ENCODE measurements around the gene ISOC2.

The ISOC2 gene

DNA sequence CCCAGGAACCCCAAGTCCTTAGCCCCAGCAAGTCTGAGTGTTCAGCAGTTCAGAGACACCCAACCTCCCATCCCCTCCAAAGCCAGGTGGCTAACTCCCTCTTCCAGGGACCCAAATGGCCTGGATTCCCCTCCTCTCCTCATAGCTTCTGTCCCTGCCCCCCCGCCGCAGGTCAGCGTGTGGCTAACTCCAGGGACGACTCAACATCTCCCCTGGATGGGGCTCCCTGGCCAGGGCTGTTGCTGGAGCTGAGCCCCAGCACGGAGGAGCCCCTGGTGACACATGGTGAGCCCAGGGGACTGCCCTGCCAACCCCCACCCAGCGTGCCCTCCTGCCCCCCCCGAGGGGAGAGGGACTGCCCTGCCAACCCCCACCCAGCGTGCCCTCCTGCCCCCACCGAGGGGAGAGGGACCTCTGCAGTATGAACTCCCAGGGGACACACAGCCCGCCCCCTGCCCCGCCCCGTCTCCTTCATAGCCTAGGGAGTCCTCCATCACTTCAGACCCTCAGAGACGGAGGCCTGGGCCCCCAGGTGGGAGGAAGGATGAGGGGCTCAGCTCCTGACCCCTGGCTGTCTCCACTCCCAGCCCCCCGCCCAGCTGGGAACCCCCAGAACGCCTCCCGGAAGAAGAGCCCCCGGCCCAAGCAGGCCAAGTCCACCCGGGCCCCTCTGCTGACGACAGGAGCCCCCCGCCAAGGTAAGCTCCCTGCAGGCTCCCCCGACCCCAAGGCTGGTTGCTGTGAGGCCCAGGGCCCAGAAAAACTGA is 28.5 kb upstream of the ISOC2 start:
- no peak for DNase-seq

- no peak for DNase-seq
These were observed 27.7 kb upstream of the ISOC2 start for GRCh38 chr19:55488986-55489710.

DNA sequence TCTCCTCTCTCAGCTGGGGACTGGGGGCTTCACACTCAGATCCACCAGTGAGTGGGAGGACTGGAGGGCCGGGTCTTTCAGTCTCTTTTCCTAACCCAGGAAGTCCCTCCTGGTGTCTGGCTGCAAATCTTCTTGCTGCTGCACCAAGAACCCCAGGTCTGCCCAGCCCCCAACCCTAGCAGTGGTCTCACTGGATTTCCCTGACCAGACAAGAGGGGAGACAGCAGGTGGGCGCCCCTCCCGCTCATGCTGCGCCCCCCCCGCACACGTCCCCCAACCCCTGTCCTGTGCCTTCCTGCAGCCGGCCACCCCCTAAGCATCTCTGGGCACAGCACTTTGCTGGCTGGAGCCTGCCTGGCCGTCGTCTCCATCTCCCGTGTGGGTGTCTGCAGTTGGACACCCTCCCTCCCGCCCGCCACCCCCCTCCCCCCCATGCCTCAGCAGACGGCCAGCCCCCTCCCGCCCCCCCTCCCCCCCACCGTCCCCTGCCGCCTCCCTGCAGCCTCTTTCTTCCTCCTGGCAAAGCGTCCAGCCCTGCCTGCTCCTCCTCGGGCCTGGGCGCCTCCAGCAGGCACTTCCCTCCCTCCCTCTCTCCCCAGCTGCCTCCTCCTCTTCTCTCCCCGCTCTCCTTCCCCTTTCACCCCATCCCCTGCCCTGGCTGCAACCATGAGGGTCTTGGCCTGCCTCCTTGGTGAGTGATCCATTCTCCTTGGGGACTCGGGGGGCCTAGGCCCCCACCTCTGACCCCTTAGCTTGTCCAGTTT is 26.7 kb upstream of the ISOC2 start, which contains the start of gene SSC5D:
SSC5D (plus strand) TSS at position 513 of the 764 bp plus-strand sequence; CDS start at position 667, 154 bp downstream.
- DNase-seq, result no peak

DNA sequence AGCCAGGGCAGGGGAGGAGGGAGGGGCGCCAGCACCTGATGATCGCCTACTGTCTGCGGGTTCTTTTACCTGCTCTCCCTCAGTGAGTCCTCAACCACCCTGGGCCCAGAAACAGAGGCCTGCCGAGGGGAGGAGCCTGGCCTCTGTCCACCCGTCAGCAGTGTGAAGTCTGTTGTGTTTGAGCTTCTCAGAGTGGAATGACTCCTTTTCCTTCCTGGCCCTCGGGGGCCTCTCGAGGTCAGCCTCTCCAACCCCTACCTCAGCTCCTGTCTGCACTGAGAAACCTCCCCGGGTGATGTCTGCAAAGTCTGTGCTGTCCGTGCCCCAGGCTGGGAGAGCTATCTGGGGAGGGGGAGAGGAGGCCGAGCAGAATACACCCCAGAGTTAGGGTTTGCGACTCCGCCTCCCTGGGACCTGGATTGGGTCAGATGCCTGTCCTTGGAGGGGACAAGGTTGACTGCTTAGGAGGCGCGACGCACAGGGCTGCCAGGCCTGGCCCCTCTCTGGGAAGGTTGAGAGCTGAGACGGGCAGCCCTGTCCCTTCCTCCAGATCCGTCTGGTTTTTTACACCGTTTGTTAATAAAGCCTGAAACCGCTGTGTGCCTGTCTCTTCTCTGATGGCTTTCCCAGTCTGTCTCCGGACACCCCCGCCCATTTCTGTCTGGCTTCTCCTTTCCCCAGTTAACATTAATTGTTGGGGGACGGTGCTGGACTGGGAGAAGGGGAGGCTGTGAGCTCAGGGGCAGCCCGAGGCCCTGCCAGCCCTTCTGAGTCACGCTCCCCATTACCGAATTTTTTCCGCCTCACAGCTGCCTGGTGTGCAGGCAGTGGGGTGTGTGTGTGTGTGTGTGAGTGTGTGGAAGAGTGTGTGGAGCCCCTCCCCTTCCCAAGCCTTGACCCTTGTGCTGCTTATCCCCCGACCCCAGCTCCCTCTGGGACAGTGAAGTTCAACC is 25.8 kb upstream of the ISOC2 start:
- DNase-seq, result no peak

DNA sequence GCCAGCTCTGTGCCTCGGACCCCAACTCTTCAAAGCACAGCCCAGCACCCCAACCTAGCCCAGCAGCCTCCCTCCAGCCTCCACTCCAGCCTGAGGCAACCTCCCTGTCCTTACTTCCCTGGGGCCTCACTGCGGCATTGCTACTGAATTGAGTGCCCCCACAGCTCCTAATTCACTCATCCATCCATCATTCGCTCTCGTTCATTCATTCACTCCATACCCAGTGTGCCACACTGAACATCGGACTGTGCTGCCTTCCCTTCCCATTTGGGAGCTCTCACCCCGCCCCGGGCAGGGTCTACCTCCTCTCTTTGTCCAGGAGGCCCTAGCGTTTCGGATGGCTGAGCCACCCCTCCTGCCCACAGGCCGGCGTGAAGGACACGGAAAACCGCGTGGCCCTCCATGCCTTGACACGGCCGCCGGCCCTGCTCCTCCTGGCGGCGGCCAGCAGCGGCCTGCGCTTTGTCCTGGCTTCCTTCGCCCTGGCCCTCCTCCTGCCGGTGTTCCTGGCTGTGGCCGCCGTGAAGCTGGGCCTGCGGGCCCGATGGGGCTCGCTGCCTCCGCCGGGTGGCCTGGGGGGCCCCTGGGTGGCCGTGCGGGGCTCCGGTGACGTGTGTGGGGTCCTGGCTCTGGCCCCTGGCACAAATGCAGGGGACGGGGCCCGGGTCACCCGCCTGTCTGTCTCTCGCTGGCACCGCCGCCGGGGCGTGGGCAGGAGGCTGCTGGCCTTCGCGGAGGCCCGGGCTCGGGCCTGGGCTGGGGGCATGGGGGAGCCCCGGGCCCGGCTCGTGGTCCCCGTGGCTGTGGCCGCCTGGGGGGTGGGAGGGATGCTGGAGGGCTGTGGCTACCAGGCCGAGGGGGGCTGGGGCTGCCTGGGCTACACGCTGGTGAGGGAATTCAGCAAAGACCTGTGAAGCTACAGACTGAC is 24.9 kb upstream of the ISOC2 start:
- DNase-seq, result no peak

- DNase-seq, result no peak
These were observed 24.1 kb upstream of the ISOC2 start for GRCh38 chr19:55485439-55486011.

- DNase-seq, result no peak
These were observed 23.4 kb upstream of the ISOC2 start, which contains the start of gene NAT14 for GRCh38 chr19:55484593-55485438. Gene NAT14 (plus strand): TSS chr19:55485188. CDS start chr19:55485709, 521 bp downstream.

DNA sequence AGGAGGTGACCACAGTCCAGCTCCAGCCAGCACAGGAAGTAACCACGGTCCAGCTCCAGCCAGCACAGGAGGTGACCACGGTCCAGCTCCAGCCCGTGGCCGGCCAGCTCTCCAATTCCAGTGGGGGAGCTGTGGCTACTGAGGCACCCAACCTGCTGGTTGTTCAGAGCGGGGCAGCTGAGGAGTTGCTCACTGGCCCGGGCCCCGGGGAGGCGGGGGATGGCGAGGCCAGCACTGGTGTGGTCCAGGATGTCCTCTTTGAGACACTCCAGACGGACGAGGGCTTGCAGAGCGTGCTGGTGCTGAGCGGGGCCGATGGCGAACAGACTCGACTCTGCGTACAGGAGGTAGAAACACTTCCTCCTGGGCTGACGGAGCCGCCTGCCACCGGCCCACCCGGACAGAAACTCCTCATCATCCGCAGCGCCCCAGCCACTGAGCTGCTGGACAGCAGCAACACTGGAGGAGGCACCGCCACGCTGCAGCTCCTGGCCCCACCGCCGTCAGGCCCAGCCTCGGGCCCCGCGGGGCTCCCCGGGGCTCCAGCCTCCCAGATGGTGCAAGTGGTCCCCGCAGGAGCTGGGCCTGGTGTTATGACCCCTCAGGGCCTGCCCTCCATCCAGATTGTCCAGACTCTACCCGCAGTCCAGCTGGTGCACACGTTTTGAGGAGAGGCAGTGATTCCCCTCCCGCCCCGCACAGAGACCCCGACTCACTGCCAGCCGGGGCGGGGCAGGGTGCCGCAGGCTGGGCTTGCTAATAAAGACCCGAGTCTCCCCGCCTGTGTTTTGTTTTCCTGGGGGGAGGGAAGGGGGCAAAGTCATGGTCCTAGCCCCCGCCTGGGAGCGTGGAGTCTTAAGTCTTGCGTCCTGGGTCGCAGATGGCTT is 22.5 kb upstream of the ISOC2 start:
- DNase-seq, result no peak

DNA sequence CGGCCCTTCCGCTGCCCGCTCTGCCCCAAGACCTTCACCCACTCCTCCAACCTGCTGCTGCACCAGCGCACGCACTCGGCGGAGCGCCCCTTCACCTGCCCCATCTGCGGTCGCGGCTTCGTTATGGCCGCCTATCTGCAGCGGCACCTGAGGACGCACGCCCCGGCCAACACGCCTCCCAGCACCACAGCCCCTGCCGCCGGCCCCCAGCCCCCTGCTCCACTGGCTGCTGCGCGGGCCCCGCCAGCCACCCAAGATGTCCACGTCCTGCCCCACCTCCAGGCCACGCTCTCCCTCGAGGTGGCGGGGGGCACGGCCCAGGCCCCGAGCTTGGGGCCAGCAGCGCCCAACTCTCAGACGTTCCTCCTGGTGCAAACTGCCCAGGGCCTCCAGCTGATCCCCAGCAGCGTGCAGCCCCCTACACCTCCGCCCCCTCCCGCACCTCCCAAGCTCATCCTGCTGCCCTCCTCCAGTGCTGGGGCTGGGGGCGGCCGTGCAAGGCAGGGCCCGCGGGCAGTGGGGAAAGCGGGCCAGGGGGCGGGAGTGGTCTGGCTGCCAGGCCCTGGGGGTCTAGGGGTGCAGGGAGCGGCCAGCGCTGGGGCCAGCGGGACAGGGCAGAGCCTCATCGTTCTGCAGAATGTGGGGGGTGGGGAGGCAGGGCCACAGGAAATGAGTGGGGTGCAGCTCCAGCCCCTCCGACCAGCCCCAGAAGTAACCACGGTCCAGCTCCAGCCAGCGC is 21.7 kb upstream of the ISOC2 start:
- DNase-seq, result no peak

- DNase-seq, result no peak
These were observed 20.9 kb upstream of the ISOC2 start for GRCh38 chr19:55482156-55482961.

- no peak for DNase-seq
These were observed 20.3 kb upstream of the ISOC2 start for GRCh38 chr19:55481794-55482155.

DNA sequence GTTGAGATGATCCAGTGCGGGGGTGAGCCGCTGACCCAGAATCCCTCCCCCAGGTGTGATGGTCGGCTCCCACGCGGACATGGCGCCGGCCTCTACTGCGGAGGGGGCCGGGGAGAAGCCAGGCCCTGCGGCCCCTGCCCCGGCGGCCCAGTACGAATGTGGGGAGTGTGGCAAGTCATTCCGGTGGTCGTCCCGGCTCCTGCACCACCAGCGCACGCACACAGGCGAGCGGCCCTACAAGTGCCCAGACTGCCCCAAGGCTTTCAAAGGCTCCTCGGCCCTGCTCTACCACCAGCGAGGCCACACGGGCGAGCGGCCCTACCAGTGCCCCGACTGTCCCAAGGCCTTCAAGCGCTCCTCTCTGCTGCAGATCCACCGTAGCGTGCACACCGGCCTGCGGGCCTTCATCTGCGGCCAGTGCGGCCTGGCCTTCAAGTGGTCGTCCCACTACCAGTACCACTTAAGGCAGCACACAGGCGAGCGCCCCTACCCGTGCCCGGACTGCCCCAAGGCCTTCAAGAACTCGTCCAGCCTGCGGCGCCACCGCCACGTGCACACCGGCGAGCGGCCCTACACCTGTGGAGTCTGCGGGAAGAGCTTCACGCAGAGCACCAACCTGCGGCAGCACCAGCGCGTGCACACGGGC is 19.8 kb upstream of the ISOC2 start:
- no peak for DNase-seq

- DNase-seq, result no peak
These were observed 18.2 kb upstream of the ISOC2 start for GRCh38 chr19:55479451-55480230.

- DNase-seq, result no peak
These were observed 17.6 kb upstream of the ISOC2 start for GRCh38 chr19:55479045-55479444.

DNA sequence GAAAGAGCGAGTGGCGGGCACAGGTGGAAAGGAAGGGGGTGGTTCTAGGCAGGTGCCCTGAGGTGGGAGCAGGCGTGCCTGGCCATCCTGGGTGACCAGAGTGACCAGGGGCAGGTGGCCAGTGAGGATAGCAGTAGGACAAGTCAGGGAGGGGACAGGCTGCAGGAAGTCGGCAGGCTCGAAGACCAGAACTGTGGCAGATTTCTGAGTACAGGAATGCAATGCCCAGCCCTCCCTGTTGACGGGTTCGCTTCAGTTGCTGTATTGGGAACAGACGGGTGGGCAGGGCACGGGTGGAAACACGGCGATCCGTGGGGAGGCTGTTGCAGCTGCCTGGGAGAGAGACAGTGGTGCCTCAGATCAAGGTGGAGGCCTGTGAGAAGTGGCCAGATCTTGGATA is 16.9 kb upstream of the ISOC2 start:
- no peak for DNase-seq

DNA sequence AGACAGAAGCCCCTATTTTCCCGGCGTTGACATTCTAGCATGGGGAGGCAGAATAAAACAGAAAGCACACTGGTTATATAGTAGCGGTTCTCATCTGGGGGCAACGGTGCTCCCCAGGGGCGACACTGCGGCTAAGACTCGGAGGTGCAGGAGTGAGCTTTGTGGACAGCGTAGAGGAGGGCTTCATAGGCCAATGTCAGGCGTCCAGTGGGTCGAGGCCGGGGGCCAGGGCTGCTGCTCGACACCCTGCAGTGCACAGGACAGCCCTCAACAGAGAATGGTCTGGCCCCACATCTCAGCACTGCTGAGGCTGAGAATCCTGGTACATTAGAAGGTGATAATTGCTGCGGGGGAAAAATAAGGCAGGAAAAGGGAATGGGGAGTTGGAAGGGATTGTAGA is 16.5 kb upstream of the ISOC2 start:
- DNase-seq, result no peak
